ENCODE measurements around the gene PRIM2.
"Not testable (repeated sequence)": the region's sequence is repeated elsewhere in the genome, so short reads cannot be mapped to it uniquely, and the experiment has no call there.

PRIM2 gene

DNA sequence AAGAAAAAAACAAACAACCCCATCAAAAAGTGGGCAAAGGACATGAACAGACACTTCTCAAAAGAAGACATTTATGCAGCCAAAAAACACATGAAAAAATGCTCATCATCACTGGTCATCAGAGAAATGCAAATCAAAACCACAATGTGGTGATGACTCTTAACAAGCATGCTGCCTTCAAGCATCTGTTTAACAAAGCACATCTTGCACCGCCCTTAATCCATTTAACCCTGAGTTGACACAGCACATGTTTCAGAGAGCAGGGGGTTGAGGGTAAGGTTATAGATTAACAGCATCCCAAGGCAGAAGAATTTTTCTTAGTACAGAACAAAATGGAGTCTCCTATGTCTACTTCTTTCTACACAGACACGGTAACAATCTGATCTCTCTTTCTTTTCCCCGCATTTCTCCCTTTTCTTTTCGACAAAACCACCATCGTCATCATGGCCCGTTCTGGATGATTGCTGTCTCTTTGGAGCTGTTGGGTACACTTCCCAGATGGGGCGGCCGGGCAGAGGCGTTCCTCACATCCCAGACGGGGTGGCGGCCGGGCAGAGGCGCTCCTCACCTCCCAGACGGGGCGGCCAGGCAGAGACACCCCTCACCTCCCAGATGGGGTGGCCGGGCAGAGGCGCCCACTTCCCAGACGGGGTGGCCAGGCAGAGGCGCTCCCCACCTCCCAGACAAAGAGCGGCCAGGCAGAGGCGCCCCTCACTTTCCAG, 7.2 kb upstream of the PRIM2 start:
- not testable (repeated sequence) for DNase-seq

DNA sequence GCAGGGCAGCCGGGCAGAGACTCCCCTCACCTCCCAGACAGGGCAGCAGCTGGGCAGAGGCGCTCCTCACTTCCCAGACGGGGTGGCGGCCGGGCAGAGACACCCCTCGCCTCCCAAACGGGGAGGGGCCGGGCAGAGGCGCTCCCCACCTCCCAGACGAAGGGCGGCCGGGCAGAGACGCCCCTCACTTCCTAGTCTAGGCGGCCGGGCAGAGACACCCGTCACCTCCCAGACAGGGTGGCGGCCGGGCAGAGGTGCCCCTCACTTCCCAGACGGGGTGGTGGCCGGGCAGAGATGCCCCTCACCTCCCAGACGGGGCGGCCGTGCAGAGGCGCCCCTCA, 6.6 kb upstream of the PRIM2 start:
- no peak for DNase-seq

GRCh38 chr6:57311300-57312003, 6.0 kb upstream of the PRIM2 start:
- not testable (repeated sequence) for DNase-seq

GRCh38 chr6:57312004-57312345, 5.5 kb upstream of the PRIM2 start:
- DNase-seq: no peak

DNA sequence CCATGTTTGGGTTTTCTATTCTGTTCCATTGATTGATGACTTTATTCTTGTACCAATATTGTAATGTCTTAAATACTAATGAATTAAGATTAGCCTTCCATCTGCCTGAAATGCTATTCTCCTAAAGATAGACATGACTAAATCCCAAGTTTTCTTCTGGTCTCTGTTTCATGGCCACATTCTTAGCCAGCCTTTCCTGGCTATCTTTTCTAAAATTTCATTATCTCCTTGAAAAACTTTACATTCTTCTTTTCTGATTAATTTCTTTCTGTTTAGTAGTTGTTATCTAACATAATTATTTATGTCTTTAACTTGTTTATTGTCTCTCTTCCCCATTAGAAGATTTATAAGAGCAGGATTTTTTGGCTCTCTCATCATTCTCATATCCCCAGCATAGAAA, 4.4 kb upstream of the PRIM2 start:
- no peak for DNase-seq

GRCh38 chr6:57313711-57314471, 3.5 kb upstream of the PRIM2 start:
- no peak for DNase-seq

DNA sequence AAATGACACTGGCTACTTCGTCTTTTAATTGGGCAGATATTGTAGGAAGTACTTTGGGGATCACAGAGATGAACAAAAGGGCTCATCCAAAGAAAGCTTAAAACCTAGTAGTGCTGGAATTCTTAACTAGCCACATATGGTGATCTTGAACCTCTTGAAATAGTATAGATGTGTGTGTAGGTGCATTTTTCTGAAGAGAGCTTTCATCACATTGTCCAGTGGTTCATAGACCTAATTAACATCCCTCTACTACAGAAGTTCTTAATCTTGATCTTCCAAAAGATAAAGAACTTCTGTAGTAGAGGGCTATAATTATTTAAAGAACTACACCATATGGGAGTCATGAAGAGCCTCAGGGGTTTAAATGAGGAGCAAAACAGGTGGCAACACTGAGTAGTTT, 2.3 kb upstream of the PRIM2 start:
- no peak for DNase-seq

GRCh38 chr6:57315851-57316250, 1.6 kb upstream of the PRIM2 start:
- no peak for DNase-seq

DNA sequence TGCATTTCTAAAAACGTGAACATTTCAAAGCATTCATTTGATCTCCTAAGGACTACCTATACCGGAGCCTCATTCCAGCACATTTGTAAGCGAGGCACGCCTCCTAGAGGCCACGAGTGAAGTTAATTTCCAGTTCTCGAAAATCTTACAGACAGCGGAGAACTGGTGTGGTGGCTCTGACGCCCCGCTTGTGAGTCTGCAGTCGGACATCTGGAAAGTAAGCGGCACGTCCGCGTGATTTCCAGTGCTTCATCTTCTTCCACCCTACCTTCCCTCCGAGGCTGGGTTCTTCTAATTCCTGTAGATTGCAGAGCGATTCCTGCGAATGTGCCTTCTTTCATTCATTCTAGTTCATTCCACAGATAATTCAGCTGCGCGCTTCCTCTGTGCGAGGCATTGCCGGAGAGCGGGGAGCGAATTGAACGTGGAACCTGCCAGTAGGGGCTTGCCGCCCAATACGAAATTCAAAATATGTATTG, 810 bp upstream of the PRIM2 start:
- DNase-seq: peak; percentile 99

DNA sequence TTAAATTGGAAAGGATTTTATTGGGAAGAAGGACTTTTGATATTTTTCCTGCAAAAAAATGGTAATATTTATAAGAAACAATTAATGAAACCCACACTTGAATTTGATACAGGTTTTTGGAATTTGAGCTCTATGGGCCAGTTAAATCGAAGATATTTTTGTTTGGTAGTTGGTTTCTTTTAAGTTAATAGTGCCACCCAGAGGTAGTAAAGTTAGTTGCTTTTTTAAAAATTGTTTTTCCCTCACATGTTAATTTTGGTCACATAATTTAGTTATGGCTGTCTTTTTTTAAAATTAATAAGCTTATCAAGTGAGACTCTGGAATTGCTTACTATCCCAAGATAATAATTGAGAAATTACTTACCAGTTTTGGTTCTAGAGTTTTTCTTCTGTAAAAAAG, 7.1 kb downstream of the PRIM2 start:
- peak; percentile 65 for DNase-seq

DNA sequence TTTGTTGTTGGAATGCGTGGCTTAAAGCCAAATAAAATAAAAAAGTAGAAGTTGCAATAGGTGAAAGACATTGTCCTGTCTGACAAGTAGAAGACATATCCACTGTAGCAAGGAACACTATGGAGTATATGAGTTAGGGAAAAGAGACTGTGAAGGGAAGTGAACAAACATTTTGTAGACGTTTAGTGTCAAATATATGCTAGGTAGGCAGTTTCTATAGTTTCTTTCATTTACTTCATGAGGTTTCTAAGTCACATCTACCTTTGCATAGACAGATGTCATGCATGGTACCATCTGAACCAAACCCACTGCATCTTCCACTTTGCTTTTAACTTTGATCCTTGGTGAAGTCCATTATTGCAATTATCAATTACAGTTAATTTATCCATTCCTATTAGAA, 9.9 kb downstream of the PRIM2 start:
- DNase-seq: no peak

DNA sequence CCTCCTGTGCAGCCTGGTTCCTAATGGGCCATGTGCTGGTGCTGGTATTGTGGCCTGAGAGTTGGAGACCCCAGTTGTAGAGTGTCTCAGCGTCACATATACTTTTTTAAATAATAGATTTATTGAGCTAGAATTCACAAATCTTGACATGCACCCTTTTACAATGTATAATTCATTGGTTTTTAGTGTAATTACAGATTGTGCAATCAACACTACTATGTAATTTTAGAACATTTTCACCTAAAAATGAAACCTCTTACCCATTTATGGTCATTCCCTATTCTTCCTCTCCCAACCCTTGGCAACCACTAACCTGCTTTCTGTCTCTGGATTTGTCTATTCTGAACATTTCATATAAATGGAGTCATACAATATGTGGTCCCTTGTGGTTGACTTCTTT, 10.6 kb downstream of the PRIM2 start:
- no peak for DNase-seq

- no peak for DNase-seq
Measured at GRCh38 chr6:57329933-57330332, 12.5 kb downstream of the PRIM2 start.

DNA sequence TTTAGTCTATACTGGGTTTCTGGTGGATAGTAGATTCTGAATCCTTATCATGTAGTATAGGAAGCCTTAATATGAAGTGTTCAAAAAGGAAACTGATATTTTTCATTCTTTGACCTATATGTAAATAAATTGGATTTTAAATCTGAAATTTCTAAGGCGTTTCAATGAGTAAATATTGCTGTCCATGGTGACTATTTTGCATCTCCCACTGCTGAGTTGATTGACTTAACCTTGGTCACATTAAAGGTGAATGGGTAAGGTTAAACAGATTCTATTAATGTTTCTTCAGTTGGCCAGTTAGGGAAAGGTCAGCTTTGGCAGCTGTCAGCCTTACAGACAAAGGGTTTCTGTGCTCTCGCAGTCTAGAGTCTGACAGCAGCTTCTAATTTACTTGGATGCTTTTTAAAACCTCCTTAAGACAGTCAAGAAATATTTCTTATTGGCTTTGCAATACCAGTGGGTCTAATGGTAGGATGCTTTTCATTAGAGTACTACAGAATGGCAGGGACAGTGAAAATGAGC, 24.8 kb downstream of the PRIM2 start:
- DNase-seq: no peak

DNA sequence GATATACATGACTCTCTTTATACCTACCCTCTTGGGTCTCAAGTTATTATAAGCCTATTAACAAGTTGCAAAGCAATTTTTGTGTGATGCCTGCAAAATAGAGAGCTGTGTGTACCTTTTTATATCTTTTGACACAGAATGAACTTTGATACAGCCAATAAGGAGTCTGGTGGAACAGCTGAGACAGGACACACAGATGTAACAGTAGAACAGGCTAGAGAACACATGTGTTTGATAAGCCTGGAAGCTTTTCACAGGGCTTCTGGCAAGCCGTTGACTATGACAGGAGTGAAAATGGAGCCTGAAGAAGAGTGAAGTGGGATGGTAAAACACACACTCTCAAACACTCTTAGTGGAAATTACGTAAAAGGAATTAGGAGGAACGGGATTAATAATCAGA, 25.9 kb downstream of the PRIM2 start:
- DNase-seq: not testable (repeated sequence)

DNA sequence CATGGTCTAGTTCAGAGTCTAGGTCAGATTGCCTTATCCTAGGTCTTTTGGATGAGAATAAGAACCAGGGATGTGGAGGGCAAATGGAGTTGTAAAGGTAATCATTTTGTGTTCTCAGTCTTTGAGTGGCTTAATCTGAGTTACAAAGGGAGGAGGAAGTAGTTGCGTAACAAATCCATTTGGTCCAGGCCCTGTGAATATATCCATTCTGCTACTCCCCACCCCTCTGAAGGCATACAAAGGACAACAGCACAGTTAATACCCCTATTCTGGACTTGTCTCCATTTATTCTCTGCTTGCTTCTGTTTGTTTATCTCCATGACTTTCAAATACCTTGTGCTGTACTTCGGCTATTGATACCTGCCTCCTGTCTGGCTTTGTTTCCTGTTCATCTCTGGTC, 29.3 kb downstream of the PRIM2 start:
- DNase-seq: not testable (repeated sequence)

DNA sequence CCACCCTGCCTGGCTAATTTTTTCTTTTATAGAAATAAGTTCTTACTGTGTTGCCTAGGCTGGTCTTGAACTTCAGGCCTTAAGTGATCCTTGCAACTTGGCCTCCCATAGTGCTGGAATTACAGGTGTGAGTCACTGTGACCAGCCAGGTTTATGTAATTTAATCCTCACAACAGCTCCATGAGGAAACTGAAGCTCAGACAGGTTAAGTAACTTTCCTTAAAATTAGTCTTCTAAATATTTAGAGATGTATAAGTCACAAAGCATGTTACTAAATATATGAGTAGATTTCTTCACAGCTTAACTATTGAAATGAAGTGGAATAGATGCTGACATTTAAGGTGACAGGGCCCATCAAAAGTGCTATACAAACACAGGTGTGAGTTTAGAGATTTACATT, 30.2 kb downstream of the PRIM2 start:
- DNase-seq: not testable (repeated sequence)

DNA sequence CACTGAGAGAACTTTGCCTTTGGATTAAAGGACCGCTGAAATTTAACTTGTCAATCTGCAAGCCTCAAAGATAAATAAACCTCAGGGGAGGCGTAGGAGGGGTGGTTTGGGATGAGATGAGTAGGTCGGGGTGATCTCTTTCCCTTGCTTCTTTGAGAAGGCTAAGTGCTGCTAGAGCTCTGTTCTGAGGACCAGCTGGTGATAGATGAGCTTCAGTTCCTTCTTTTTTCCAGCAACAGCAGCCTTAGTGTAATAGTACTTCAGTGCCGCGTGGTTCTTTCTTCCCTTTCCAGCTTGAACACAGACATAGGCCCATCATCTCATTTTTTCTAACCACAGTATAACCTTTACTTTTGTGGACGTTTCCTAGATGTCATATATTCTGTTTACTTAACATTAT, 33.0 kb downstream of the PRIM2 start:
- peak; percentile 23 for DNase-seq

GRCh38 chr6:57352596-57352995, 35.2 kb downstream of the PRIM2 start:
- DNase-seq: not testable (repeated sequence)

- DNase-seq: not testable (repeated sequence)
Measured at GRCh38 chr6:57358319-57358718, 40.9 kb downstream of the PRIM2 start.

DNA sequence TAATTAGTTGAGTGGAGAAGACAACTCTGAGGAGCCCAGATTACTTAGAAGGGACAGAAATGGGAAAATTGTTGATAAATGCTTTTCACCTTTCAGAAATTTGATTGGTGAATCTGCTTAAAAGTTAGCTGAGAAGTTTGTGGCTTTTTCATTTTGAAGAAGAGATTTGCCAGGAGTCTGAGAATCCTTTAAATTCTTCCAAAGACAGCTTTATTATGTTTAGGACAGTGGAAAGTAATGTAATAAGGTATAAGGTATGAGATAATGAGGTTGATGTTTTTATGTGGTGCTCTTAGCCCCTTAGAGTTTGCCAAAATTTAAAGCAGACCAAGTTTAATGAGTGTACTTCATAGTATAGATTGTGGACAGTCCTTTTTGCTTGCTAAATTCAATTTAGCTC, 42.3 kb downstream of the PRIM2 start:
- DNase-seq: not testable (repeated sequence)

- not testable (repeated sequence) for DNase-seq
Measured at GRCh38 chr6:57362340-57362739, 44.9 kb downstream of the PRIM2 start.

- not testable (repeated sequence) for DNase-seq
Measured at GRCh38 chr6:57365076-57365583, 47.7 kb downstream of the PRIM2 start.

Measured in NCI-H510A treated with DMSO at 0.1 percent for 48 hours (cell line).